GM19240 (cell line): ENCODE results near the gene RSPH6A.
A peak's percentile ranks its signal among the peaks of the same experiment; 100 is the strongest.
"Not testable (repeated sequence)": the region's sequence is repeated elsewhere in the genome, so short reads cannot be mapped to it uniquely, and the experiment has no call there.

ENCODE experiments used
- DNase-seq: peaks from one replicate; pipeline ENCODE4 v3.0.0; 2011; ENCODE audit warnings: low spot score; ENCODE audit not compliant: insufficient read length

RSPH6A gene

DNA sequence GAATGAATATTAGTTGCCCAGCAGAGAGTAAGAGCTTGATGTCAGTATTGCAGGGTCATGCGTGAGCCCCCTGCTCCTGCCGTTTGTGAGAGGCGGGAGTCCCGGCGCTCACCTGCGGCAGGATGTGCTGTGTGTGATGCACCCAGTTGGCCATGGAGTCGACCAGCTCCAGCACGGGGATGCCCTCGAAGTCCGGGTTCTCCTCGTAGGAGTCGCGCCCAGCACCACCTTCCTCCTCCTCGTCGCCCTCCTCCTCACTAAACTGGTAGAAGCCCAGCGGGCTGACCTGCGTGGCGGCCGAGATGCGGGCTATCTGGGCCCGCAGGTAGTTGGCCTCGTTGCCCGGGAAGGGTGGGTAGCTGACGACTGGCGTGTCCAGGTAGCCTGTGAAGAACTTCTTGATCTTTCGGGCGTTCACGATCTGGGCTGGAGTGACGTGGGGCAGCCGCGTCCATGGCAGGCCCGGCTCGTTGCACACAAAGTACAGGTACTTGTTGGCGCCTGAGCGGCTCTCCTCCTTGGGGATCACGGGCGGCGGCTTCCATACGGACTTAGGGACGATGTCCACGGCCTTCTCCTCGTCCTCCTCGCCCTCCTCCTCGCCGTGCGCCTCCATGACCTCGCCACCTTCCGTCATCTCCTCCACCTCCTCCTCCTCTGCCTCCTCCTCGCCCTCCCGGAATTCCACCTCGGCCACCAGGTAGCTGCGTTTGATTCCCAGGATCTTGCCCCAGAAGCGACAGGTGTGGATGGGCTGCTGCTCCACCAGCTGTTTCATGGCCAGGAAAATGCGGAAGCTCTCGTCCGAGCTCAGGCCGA, 10.8 kb downstream of the RSPH6A start:
- DNase-seq = no peak

GRCh38 chr19:45801603-45802175, 13.4 kb downstream of the RSPH6A start:
- no peak for DNase-seq

DNA sequence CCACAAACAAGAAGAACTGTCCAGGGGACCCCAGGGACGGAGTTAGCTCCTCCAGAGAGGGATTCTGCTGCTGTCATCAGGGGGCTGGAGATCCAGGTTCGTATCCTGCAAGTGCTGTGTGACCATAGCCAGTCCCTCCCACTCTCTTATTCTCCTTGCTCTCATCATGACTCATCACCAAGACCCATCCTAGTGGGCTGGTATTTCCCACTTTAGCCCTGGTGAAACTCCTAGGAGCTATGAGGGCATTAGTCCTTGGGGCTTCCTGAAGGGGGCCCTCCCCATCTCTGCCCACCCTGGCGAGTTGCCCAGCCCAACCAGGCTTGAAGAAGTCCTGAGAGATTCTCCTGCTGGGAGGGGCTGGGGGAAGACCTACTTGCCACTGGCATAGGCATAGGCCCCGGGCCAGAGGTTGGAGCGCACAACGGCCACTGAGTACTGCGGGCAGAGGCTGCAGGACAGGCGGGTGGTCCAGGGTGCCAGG, 15.0 kb downstream of the RSPH6A start:
- no peak for DNase-seq

- DNase-seq = not testable (repeated sequence)
Observed at GRCh38 chr19:45799541-45799940, 15.6 kb downstream of the RSPH6A start.

- peak; percentile 78 for DNase-seq
Observed at GRCh38 chr19:45798995-45799517, 16.1 kb downstream of the RSPH6A start.

DNA sequence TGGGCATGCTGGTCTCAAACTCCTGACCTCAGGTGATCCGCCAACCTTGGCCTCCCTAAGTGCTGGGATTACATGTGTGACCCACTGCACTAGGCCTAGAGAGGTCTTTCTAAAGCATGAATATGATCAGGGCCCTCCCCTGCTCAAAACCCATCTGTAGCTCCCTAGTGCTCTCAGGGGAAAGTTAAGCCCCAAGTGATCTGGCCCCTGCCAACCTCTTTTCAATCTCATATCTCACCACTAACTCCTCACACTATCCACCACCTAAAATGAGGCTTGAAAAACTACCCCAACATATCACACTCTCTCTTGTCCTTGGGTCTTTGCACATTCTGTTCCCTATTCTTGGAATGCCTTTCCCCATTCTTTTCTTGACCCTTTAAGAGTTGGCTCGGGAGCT, 20.5 kb downstream of the RSPH6A start:
- DNase-seq = no peak

- DNase-seq = no peak
Observed at GRCh38 chr19:45793876-45794275, 21.2 kb downstream of the RSPH6A start.

DNA sequence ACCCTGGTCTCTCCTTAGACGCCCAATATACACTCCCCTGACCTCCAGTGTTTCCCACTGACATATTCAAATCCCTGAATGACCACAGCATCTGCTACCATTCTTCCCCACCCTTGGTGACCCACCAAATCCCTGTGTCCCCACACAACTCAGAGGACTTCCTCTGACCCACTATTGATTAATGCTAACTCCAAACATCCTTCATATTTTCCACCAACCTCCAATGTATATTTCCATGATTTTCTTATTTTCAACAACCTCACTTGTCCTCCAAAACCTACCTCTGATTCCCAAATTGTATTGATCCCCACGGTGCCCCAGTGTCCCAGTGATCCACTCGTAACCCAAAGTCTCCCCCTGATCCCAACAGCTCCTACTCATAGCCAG, 21.9 kb downstream of the RSPH6A start:
- DNase-seq = no peak

DNA sequence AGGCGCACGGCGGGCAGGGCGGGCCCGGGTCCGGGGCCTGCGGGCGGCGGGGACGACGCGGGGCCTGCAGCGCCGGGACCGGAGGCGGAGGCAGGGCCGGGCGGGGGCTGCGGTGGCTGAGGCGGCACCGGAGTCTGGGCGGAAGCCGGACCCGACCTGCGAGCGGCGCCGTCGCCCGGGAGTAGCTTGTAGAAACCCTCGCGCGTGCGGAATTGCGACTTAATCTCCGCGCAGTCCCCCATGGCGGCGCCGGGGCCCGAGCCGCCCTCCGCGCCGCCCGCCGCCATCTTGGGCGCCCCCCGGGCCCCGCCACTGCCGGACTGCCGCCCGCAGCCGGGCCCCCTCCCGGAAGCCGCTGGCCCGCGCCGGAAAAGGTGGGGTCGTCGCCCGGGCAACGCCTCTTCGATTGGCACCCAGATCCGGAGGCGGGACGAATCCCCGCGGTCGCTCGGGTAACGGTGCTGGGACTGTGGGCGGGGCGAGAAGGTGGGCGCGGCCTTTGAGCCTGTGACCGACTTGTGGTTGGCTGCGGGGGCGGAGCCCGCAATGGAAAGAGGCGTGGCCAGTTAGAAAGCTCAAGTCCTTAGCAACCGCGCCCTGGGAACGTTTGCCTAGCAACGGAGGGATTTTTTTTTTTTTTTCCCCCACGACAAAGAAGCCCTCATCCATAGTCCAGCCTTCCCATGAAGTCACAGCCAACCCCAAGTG, 22.5 kb downstream of the RSPH6A start, which contains the start of gene DMWD:
Gene DMWD (minus strand): TSS at position 376 of the 708 bp plus-strand sequence. CDS start 89 bp downstream, at position 287.
- peak; percentile 94 for DNase-seq

DNA sequence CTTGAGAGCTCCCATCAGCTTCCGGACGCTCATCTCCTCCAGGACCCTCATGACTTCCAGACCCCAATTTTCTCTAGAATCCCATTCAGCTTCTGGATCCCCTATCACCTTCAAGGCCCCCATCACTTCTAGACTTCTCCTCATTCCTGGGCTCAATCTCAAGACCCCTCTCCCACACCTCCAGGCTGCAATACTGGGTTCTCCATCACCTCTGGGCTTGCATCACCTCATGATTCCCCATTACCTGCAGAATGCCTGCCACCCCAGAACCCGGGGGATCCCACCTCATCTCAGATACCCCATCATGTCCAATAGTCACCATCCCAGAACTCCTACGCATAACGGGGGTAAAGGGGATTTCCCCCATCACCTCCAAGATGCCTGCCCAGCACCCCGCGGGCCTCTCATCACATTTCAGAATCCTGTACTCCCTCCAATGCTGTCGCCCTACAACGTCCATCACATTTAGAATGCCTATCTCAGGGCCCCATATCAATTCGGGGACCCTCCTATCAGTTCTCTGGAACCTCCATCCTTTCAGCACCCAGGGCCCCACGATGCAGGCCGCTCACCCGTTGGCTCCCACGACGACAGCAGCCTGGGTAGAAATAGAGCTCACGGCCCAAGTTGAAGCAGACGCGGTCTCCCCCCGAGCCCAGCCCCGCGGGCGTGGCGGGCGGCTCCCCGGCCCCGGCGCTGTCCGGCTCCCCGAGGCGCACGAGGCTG, 23.2 kb downstream of the RSPH6A start:
- no peak for DNase-seq

DNA sequence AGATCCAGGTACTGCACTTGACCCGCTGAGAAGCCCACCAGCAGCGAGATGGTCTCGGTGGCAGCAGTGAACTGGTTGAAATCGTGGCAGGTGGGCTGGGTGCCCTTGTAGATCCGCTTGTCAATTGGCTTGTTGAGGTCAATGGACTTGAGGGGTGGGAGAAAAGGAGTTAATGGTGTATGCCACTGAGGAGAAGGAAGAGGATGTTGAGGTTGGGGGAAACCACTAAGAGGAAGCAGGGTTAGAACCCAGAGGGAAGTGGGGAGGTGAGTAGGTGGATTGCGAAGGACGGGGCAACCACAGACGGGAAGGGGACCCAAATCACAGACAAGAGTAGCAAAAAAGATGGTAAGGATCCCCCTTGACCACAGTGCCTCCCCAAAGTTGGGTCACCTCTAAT, 24.2 kb downstream of the RSPH6A start:
- DNase-seq = no peak

DNA sequence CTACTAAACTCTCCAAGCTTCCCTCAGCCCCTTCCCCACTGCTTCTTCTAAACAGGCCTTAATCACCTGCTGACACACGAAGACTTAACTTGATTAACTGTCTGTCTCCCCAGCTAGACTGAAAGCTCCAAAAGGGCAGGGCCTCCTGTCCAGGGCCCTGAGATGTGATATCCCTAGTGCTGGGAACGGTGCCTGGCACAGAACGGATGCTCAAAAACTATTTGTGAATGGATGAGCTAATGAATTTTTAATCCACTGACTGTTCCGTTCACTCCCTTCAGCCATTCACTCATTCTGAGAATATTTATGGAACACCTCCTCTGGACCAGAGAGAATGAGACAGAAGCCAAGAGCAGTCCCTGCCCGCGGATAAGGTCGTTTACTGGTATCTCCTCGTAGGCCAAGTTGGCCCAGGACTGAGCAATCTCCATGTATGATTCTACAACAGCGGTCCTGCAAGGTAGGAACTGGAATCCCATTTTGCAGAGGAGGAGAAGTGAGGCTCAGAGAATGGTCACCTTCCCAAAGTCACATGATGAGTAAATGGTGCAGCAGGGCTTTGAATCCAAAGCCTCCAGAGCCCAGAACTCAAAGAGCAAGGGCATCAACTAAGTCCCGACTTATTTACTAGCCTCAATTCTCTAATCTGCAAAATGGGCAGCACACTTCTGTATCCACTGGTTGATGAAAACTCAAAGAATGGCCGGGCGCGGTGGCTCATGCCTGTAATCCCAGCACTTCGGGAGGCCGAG, 25.9 kb downstream of the RSPH6A start:
- DNase-seq = no peak

GRCh38 chr19:45786533-45786894, 28.6 kb downstream of the RSPH6A start:
- DNase-seq = no peak

DNA sequence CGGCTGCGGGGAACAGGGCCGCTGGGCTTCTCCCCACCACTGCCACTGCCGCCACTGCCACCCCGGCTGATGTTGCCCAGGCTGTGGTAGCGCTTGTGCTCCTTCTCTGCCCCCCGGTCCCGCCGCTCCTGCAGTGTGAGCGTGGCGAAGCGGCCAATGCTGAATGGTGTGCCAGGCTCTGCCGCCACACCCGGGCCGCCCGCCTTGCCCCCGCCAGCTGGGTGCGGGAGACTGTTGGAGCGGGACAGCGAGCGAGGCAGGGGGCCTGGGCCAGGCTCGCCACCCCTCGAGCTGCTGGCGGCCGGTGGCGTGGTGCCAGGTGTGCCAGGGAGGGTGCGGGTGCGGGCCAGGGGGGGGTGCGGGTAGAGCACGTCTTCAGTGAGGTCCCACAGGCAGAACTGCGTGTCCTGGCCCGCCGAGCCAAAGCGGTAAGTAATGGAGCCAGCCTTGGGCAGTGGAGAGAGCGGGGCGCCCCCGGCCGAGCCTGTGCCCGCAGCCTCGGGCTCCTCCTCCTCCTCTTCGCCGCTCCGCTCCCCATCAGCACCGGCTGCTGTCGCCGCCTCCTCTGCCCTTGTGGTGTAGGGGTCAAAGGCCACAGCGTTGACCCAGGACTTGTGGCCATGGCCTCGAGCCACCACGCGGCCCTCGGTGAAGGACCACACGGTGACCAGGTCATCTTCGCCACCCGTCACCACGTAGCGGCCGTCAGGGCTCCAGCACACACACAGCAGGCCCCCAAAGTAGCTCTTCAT, 29.2 kb downstream of the RSPH6A start:
- DNase-seq = no peak

- no peak for DNase-seq
Observed at GRCh38 chr19:45785097-45785496, 30.0 kb downstream of the RSPH6A start.

DNA sequence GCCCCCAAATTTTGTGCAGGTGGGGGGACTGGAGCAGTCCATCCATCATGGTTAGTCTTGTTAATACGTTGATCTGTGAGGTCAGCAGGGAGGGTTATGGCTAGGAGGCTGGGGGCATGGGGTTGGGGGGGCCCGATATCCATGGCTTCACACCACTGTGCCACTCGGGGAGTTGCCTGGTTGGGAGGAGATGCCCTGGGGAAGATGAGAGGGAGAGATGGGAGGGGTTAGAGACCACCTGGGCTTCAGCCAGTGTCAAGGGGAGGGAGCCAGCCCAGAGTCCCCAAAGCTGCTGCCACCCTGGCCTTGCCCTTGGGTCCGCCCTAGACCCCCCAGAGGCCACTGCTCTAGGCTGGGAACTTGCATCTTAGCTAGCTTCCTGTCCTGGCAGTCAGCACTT, 31.0 kb downstream of the RSPH6A start:
- no peak for DNase-seq

GRCh38 chr19:45782820-45783785, 32.0 kb downstream of the RSPH6A start:
- DNase-seq = no peak

- no peak for DNase-seq
Observed at GRCh38 chr19:45782162-45782691, 32.9 kb downstream of the RSPH6A start, which contains the start of gene DMPK. Gene DMPK (minus strand): TSS chr19:45782490. CDS start chr19:45782352, 138 bp downstream.
